HTERT RPE-1 (cell line): Measurements from ENCODE around the gene MAMSTR.
"Not testable (repeated sequence)": the region's sequence is repeated elsewhere in the genome, so short reads cannot be mapped to it uniquely, and the experiment has no call there.

ENCODE experiments used
- in situ Hi-C: fragments of 300-500 bp; cut with MboI; formaldehyde crosslinking; loops from 4 replicates; pipeline ENCODE4 v1.14.3; 2020; ENCODE audit warnings: low sequenced_read_pairs

MAMSTR gene

GRCh38 chr19:48693629-48694028 lies 25.9 kb downstream of the MAMSTR start:
- in situ Hi-C loops = not testable (repeated sequence)

GRCh38 chr19:48689449-48689848 lies 30.1 kb downstream of the MAMSTR start:
- in situ Hi-C loops = no loop called here

DNA sequence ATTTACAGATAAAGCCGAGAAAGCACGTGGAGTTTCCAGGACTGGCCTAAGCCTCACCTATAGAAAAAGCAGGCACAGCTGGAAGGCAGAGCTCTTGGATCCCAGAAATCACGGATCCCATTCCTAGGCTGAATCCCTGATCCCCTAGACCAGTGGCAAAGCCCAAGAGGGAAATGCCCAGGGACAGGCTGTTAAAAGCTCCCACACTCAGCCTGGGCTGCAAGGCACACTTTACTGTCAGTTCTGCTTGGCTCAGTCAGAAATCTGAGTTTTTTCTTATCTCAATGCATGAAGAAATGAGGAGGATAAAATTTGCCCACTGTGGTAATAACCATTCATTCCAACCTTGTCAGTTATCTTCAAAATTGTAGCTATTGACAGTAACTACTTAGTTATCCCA lies 31.7 kb downstream of the MAMSTR start:
- in situ Hi-C loops = no loop called here

- in situ Hi-C loops = not testable (repeated sequence)
Observed at GRCh38 chr19:48686637-48687036, 32.9 kb downstream of the MAMSTR start.

GRCh38 chr19:48686088-48686487 lies 33.4 kb downstream of the MAMSTR start:
- in situ Hi-C loops = no loop called here

- in situ Hi-C loops = no loop called here
Observed at GRCh38 chr19:48685583-48685982, 33.9 kb downstream of the MAMSTR start.

DNA sequence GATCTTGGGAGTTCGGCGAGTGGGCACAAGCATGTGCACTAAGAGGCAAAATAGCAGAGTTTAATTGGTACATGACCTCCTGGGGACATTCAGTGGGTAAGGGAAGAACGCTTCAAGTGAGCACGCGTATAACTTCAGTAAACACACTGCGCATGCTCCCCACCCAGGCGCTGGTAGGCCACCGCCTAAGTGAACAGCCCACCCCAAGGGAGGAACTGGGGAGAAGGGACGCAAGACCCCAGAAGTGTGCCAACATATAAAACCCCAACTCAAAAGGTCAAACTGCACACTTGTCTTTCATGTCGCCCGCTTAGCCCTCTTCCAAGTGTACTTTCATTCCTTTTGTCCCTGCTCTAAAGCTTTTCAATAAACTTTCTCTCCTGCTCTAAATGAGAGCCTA lies 36.2 kb downstream of the MAMSTR start:
- in situ Hi-C loops = no loop called here

GRCh38 chr19:48681127-48681470 lies 38.4 kb downstream of the MAMSTR start:
- in situ Hi-C loops = no loop called here

- in situ Hi-C loops = no loop called here
Observed at GRCh38 chr19:48680436-48681126, 38.9 kb downstream of the MAMSTR start.

DNA sequence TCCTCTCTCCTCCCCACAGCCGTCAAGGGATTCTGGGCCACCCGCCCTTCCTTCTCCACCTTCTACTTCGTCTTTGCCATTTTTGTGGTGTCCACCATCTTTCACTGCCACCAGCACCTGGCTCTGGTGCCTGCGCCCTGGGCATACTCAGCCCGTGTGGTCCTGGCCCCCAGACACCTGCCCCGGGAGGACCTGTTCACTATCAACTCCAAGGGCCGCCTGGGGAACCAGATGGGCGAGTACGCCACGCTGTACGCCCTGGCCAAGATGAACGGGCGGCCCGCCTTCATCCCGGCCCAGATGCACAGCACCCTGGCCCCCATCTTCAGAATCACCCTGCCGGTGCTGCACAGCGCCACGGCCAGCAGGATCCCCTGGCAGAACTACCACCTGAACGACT lies 39.5 kb downstream of the MAMSTR start:
- in situ Hi-C loops = not testable (repeated sequence)

GRCh38 chr19:48678201-48678600 lies 41.3 kb downstream of the MAMSTR start:
- in situ Hi-C loops = no loop called here

GRCh38 chr19:48676887-48677286 lies 42.6 kb downstream of the MAMSTR start:
- in situ Hi-C loops = no loop called here

DNA sequence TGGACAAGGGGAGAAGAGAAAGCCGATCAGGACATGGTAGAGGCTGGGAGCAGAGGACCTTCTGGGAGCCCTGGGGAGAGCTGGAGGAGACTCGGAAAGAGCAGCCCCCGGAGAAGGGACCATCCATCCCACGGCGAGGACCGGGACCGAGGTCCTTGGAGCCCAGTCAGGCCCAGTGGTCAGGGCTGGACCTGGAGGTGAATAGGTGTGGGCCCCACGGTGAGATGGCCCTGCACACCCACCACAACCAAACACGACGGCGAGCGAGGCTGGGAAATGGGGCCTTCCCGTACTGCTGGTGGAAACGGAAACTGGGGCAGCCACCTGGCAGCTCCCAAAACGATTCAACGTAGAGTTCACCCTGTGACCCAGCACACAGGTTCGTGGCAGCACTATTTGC lies 43.0 kb downstream of the MAMSTR start:
- in situ Hi-C loops = no loop called here

- in situ Hi-C loops = no loop called here
Observed at GRCh38 chr19:48674921-48675824, 44.4 kb downstream of the MAMSTR start.

DNA sequence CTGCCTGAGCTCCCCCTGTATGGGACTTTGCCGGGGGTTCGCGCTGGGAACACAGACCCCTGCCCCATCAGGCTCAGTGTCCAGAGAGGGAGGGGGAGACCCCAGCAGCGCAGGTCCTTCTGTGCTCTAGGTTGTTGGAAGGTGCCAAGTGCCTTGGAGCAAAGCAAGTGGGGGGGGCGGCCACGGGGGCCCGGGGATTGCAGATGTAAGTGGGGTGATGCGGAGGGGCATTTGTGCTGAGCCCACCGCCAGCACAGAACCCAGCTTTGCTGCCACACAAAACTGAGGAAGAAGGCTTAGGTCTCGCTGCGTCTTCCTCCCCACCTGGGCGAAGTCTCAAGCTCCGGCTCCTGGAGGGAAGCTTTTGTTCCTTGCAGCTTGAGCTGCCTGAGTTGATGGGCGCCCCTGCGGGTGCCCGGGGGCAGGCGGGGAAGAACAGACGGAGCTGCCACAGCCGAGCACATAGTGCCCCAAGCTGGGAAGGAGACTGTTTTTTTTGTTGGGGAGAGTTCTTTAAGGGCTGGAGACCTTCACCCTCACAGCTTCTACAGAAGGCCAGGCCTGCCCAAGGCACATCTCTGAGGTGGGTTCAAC lies 45.2 kb downstream of the MAMSTR start:
- in situ Hi-C loops = no loop called here

DNA sequence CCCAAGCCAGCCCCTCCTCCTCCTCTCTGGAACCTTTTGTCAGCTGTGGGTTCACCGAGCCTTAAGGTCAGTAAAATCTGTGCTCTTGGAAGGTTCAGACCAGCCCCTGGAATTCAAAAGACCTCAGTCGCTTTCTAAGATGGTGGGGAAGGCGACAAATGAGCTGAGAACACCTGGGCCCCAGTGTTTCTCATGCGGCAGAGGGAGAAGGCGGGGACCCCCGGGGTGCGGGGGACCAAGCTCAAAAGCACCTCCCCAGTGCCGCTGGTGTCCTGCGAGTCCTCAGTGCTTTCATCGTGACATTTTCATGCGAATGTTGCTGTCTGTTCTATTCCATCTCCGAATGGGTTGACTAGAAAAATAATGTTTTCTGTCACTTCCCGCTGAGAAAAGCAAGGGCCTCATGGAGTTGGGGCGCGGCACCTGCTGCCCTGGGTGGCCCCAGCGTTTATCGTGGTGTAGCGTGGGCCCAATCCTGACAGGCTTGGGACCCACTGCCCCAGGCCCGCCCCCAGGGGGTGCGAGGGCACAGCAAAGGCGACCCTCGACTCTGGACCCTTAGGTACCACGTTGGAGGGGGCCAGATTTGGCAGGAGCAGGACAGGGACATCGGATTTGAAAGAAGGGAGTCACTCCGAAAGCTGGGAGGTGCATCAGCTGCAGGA lies 46.0 kb downstream of the MAMSTR start:
- in situ Hi-C loops = no loop called here

GRCh38 chr19:48672994-48673393 lies 46.5 kb downstream of the MAMSTR start, which contains the start of gene NTN5:
Gene NTN5 (minus strand): TSS chr19:48673017. CDS start chr19:48670986, 2,031 bp downstream.
- in situ Hi-C loops = no loop called here

- in situ Hi-C loops = no loop called here
Observed at GRCh38 chr19:48671446-48671995, 48.0 kb downstream of the MAMSTR start.

GRCh38 chr19:48670699-48671445 lies 48.7 kb downstream of the MAMSTR start:
- in situ Hi-C loops = no loop called here
